Stimulated activated CD4-positive, alpha-beta T cell treated with anti-CD3 and anti-CD28 coated beads, TNF-alpha, amount 100 ng/mL, for 4 hours (primary cell): ENCODE data around the gene C1orf210.

Experiments
- DNase-seq, 3 experiments: peaks; one replicate each; pipeline ENCODE4 v3.0.0-alpha.2; 2020; ENCODE audit warnings: low read depth in 3 of 3

C1orf210 gene

GRCh38 chr1:43312663-43313515, 27.5 kb upstream of the C1orf210 start:
- no peak for DNase-seq

- DNase-seq: no peak
Observed at GRCh38 chr1:43312212-43312623, 26.8 kb upstream of the C1orf210 start.

- no peak for DNase-seq
Observed at GRCh38 chr1:43311521-43311920, 26.1 kb upstream of the C1orf210 start.

DNA sequence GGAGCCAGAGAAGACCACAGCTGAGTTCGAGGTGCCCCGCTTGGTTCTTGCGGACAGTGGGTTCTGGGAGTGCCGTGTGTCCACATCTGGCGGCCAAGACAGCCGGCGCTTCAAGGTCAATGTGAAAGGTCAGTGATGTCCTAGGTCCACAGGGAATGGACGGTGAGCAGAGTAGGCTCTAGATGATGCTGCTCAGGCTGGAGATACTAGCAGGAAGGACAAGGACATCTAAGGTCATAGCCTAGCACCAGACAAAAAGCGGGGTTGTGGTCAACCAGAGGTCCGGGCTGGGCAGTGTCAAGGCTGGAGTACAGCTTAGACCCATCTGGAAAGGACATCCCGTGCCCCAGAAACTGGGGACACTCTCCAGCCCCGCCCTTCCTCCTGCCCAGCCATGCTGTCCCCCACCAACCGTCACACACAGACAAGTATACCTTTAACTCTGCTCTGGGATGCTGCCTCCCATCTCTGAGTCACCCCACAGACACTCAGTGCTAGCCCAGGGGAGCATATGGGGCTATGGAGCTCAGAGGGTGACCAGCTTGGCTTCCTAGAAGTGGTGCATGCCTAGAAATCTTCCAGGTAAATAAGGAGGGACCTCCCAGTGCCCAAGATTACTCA, 24.1 kb upstream of the C1orf210 start:
- DNase-seq: no peak

GRCh38 chr1:43308635-43309404, 23.4 kb upstream of the C1orf210 start:
- no peak for DNase-seq

DNA sequence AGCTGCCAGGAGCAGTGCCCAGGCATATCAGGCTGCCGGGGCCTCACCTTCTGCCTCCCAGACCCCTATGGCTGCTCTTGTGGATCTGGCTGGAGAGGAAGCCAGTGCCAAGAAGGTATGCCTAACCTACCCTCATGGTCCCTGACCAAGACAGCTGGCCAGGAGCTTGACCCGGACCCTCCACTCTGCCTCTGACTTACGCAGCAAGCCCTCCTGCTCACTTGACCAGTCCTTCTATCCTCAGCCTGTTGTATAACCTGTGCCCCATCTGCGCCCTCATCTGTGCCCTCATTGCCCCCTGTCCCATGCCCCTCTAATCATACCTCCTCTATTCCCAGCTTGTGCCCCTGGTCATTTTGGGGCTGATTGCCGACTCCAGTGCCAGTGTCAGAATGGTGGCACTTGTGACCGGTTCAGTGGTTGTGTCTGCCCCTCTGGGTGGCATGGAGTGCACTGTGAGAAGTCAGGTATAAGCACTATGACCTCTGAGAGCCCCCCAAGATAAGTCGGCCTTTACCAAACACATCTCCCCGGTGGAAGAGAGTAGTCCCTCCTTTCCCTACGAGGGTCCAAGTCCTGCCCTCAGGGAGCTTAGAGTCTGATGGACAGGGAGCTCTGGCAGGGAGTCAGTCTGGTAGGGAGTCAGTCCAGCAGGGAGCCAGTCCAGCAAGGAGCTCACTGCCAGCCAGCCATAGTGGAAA, 22.2 kb upstream of the C1orf210 start:
- DNase-seq: no peak

- DNase-seq: no peak
Observed at GRCh38 chr1:43306688-43307457, 21.5 kb upstream of the C1orf210 start.

DNA sequence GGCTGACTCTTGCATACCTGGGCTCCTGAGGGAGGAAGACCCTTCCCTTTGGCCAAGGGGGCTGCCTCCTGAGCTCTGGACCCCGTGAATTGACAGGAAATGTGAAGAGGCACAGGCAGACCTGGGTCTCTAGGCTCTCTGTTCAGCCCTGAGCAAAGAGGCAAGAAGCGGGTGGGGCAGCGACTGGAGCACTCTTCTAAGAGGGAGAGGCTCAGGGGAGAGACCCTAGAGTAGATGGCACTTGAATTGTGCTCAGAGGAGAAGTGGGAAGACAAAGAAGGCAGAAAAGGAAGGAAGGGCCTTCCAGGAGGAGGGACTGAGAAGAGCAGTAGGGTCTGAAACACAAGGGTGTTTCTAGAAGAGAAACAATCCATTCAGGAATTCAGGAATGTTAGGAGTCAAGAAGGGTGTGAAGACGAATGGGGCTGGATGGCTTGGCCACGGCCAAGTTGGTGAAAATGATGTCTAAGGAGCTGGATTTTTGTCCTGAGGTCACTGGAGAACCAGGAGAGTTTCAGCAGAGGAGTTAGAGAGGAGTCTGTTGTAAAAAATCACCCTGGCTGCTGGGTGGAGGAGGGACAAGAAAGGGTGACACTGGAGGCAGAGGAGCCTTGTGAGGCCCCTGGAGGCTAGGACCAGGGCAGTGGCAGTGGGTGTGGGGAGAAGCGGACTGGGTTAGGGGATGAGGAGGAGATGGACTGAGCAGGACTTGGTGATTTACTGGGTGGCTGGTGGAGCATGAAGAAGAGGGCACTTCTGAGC, 20.7 kb upstream of the C1orf210 start:
- DNase-seq: no peak

GRCh38 chr1:43305461-43305860, 20.1 kb upstream of the C1orf210 start:
- no peak for DNase-seq

DNA sequence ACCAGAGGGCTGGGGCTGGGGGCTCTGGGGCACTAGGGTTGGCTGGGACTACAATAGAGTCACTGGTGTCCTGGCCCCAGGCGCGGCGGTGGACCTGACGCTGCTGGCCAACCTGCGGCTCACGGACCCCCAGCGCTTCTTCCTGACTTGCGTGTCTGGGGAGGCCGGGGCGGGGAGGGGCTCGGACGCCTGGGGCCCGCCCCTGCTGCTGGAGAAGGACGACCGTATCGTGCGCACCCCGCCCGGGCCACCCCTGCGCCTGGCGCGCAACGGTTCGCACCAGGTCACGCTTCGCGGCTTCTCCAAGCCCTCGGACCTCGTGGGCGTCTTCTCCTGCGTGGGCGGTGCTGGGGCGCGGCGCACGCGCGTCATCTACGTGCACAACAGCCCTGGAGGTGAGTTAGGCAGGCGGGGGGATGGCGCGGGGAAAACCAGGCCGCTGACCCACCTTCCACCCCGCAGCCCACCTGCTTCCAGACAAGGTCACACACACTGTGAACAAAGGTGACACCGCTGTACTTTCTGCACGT, 19.5 kb upstream of the C1orf210 start:
- DNase-seq: no peak

- no peak for DNase-seq
Observed at GRCh38 chr1:43304314-43304681, 18.9 kb upstream of the C1orf210 start.

DNA sequence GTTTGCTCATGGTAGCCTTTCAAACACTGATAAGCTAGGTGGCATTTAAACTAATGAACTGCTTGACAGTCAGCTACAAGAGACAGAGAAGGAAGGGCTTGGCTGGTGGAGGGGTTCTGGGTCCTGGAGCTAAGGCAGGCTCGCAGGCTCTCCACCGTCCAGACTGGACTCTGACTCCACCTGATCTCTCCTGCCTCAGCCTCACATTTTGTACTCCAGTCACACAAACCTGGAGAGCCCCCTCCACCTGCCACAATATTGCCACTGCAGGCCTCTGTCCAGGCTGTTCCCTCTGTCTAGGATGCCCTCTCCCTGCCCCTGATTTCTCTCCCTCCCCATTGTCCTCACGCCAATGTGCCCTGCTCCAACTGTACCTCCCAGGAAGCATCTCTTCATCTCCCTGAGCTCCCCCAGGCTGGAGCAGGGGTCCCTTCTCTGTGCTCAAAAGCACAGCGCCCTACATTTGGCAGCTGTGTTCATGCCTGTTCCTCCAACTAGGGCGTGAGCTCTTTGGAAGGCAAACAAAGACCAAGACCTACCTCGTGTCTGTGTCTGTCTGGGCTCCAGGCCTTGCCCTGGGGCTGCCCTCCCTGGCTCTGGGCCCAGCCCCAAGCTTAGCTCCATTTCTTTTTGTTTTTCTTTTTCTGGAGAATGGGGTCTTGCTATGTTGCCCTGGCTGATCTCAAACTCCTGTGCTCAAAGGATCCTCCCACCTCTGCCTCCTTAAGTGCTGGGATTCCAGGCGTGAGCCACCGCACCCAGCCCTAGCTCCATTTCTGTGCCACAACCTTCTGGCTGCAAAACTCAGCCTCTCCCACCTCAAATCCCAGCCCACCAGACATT, 18.3 kb upstream of the C1orf210 start:
- no peak for DNase-seq

- no peak for DNase-seq
Observed at GRCh38 chr1:43302721-43303470, 17.5 kb upstream of the C1orf210 start.

DNA sequence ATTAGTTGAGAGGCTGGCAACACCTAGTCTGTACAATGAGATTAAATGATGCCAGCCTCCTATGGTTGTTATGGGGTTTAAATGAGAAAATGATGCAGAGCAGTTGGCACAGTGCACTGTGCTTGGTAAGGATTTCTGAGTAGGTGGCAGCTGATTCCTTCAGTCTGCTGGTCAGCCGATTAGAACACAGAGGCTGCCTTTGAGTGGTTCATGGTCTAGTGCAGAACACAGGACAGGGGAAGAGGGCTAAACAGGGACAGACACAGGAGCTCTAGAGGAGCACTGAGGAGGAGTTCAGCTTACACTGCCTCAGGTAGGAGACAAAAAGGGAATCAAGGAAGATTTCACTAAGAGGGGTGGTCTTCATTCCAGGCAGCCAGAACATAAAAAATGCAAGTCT, 16.8 kb upstream of the C1orf210 start:
- DNase-seq: no peak

GRCh38 chr1:43300378-43301094, 15.2 kb upstream of the C1orf210 start, which contains the start of gene TIE1:
Gene TIE1 (plus strand): TSS chr1:43300982. CDS start chr1:43301072, 90 bp downstream.
- no peak for DNase-seq

- DNase-seq: no peak
Observed at GRCh38 chr1:43299101-43299500, 13.7 kb upstream of the C1orf210 start.

GRCh38 chr1:43298055-43298454, 12.7 kb upstream of the C1orf210 start:
- no peak for DNase-seq

- DNase-seq: no peak
Observed at GRCh38 chr1:43296207-43296606, 10.8 kb upstream of the C1orf210 start.
